Lower lobe of right lung (tissue), 2 donors: ENCODE measurements around the gene CCR8. TPM values are rescaled to one million over a fixed set of nuclear protein-coding genes. Genes with fewer than 3 reads are reported as not detected.

Experiments used
- ATAC-seq, 2 donors: fragments of 200-7000 bp; cut with Tn5 transposase; one replicate each; pipeline ENCODE4 v1.9.1; 2020 to 2022; ENCODE audit warnings: mild to moderate bottlenecking in 2 of 2, moderate library complexity in 2 of 2
- DNase-seq: peaks from one replicate; pipeline ENCODE4 v3.0.0-alpha.2; 2020
- H3K27ac ChIP-seq: fragments of 200-600 bp; one replicate; pipeline ENCODE4 v1.8.0; 2022
- H3K27me3 ChIP-seq: fragments of 200-600 bp; one replicate; pipeline ENCODE4 v1.8.0; 2022; ENCODE audit warnings: low read depth
- H3K36me3 ChIP-seq: fragments of 200-600 bp; one replicate; pipeline ENCODE4 v1.8.0; 2022; ENCODE audit warnings: mild to moderate bottlenecking
- H3K4me1 ChIP-seq: fragments of 200-600 bp; one replicate; pipeline ENCODE4 v1.8.0; 2022
- H3K4me3 ChIP-seq: fragments of 200-600 bp; one replicate; pipeline ENCODE4 v1.8.0; 2022; ENCODE audit warnings: mild to moderate bottlenecking
- H3K9me3 ChIP-seq: fragments of 200-600 bp; one replicate; pipeline ENCODE4 v1.8.0; 2022
- CTCF ChIP-seq: fragments of 200-600 bp; IDR thresholded peaks from one replicate; pipeline ENCODE4 v1.8.0; 2022; ENCODE audit warnings: antibody characterized with exemption, mild to moderate bottlenecking
- intact Hi-C: fragments of 100-400 bp; cut with DNase I; formaldehyde crosslinking; loops from one replicate; pipeline ENCODE4 v1.11.0; 2022
- total RNA-seq: library from RNA; stranded (reverse); fragmentation: NEBNext Ultra II Directional; extraction: Animal tissue kit (Norgen Biotek cat#: 25700); gene quantifications from one replicate; pipeline ENCODE4 v1.2.1, GENCODE V29; 2021
- donor health status: DM: no; HTN: yes; CAD: no; lungs with severe emphysema.

CCR8 gene
- total RNA-seq, 1 donor from 2014 or later = not detected

- Histone ChIP-seq H3K4me1 (peaks cover 7% of the 10 kb centered on the region), H3K36me3 (no peaks in the 10 kb centered on the region), H3K27me3 (no peaks in the 10 kb centered on the region), H3K4me3 (no peak overlapping the region), H3K27ac (no peak overlapping the region), H3K9me3 (no peaks in the 10 kb centered on the region)
- intact Hi-C loops = no loop called here
- DNase-seq = no peak
- no peak for TF ChIP-seq CTCF
- ATAC-seq = no peak
These were observed 49.7 kb downstream of the CCR8 start for GRCh38 chr3:39378957-39379777.

GRCh38 chr3:39379778-39380155 is 50.3 kb downstream of the CCR8 start:
- Histone ChIP-seq H3K27me3 (no peaks in the 10 kb centered on the region), H3K4me3 (no peak overlapping the region), H3K4me1 (peaks cover 11% of the 10 kb centered on the region), H3K27ac (no peak overlapping the region), H3K9me3 (no peaks in the 10 kb centered on the region), H3K36me3 (no peaks in the 10 kb centered on the region)
- TF ChIP-seq CTCF = no peak
- ATAC-seq (no peak), DNase-seq (no peak)
- intact Hi-C loops = no loop called here

- no peaks in the 10 kb centered on the region for H3K9me3 ChIP-seq
- no peak for DNase-seq
- intact Hi-C loops = no loop called here
These were observed 51.9 kb downstream of the CCR8 start for GRCh38 chr3:39381432-39381831.

More at GRCh38 chr3:39381432-39381831, 51.9 kb downstream of the CCR8 start:
- ATAC-seq = no peak
- H3K4me1 ChIP-seq = peaks cover 28% of the 10 kb centered on the region
- H3K4me3 ChIP-seq = no peak overlapping the region
- no peak for TF ChIP-seq CTCF
- no peaks in the 10 kb centered on the region for H3K36me3 ChIP-seq
- no peaks in the 10 kb centered on the region for H3K27me3 ChIP-seq
- no peak overlapping the region for H3K27ac ChIP-seq

Other genes starting within 250 kb of the CCR8 start
- 81.6 TPM for gene GORASP1, start 222.1 kb upstream of the CCR8 start, total RNA-seq
- gene TTC21A, start 222.0 kb upstream of the CCR8 start, total RNA-seq = 18.8 TPM
- gene CSRNP1, start 176.1 kb upstream of the CCR8 start, total RNA-seq = 55.1 TPM
- gene XIRP1, start 137.1 kb upstream of the CCR8 start, total RNA-seq = not detected
- 14.1 TPM for gene CX3CR1, start 49.7 kb upstream of the CCR8 start, total RNA-seq
- gene SLC25A38, start 53.7 kb downstream of the CCR8 start, total RNA-seq = 28.4 TPM
- gene RPSA, start 77.0 kb downstream of the CCR8 start, total RNA-seq = 778 TPM
- gene MOBP, start 138.0 kb downstream of the CCR8 start, total RNA-seq = 0.18 TPM